C4-2B (cell line): ENCODE data around the gene LEMD1.
"Not testable (repeated sequence)": the region's sequence is repeated elsewhere in the genome, so short reads cannot be mapped to it uniquely, and the experiment has no call there.

Source experiments
- H3K27ac ChIP-seq: fragments of 450-650 bp; 2 replicates; pipeline ENCODE4 v1.5.1; 2017
- CTCF ChIP-seq: fragments of 450-650 bp; conservative IDR thresholded peaks from 2 replicates; pipeline ENCODE4 v1.5.1; 2017; ENCODE audit warnings: mild to moderate bottlenecking
- ZFX ChIP-seq: fragments of 450-650 bp; IDR thresholded peaks from 2 replicates; pipeline ENCODE4 v1.6.1; 2017

The LEMD1 gene

GRCh38 chr1:205434738-205435137 is 12.9 kb upstream of the LEMD1 start:
- no peak overlapping the region for H3K27ac ChIP-seq
- TF ChIP-seq CTCF (no peak), ZFX (no peak)

- H3K27ac ChIP-seq: not testable (repeated sequence)
These were observed 10.8 kb upstream of the LEMD1 start for GRCh38 chr1:205432692-205433091.

GRCh38 chr1:205432116-205432515 is 10.3 kb upstream of the LEMD1 start:
- TF ChIP-seq CTCF: no peak
- no peak for TF ChIP-seq ZFX
- no peak overlapping the region for H3K27ac ChIP-seq

- TF ChIP-seq ZFX: no peak
- peak; percentile 97 for TF ChIP-seq CTCF
- peak overlapping the region; percentile 7; the same call in 1 of the 2 replicates for H3K27ac ChIP-seq
These were observed 8.9 kb upstream of the LEMD1 start for GRCh38 chr1:205430696-205431305.

- TF ChIP-seq ZFX (no peak), CTCF (no peak)
- H3K27ac ChIP-seq: peak overlapping the region; percentile 7; the same call in 1 of the 2 replicates
These were observed 8.2 kb upstream of the LEMD1 start for GRCh38 chr1:205429762-205430695.

GRCh38 chr1:205424901-205425600 is 3.2 kb upstream of the LEMD1 start:
- TF ChIP-seq CTCF (no peak), ZFX (no peak)
- no peak overlapping the region for H3K27ac ChIP-seq

- H3K27ac ChIP-seq: no peak overlapping the region
- TF ChIP-seq CTCF (no peak), ZFX (no peak)
These were observed 2.1 kb upstream of the LEMD1 start for GRCh38 chr1:205423814-205424399.
